H1 (cell line): ENCODE measurements around the gene CLEC16A. TPM values are rescaled to one million over a fixed set of nuclear protein-coding genes. Genes with fewer than 3 reads are reported as not detected.

Source experiments
- CTCF ChIA-PET: fragments of 300-600 bp; sonication (Branson Sonifier 250); formaldehyde crosslinking; loops from one replicate; lab custom pipeline; 2021; ENCODE audit not compliant: partially characterized antibody; lab: Charles Lee
- POLR2A ChIA-PET: fragments of 300-600 bp; sonication (Branson Sonifier 250); formaldehyde crosslinking; loops from one replicate; lab custom pipeline; 2021; ENCODE audit warnings: inconsistent platforms; ENCODE audit not compliant: partially characterized antibody; lab: Charles Lee
- DNase-seq, 2 experiments: peaks; one replicate each; pipeline versions ENCODE4 v3.0.0 to v3.0.0-alpha.2; 2010 to 2022; ENCODE audit warnings: low spot score in 2 of 2, low read depth in 1 of 2, mixed read lengths in 1 of 2
- FAIRE-seq: peaks from 2 replicates; lab custom pipeline; 2011; peaks lifted over from hg19 to GRCh38; lab: Jason Lieb, UNC
- H2AFZ ChIP-seq: 2 replicates; pipeline ENCODE4 v1.8.1; 2012; ENCODE audit warnings: low read length, inconsistent platforms
- H2AK5ac ChIP-seq: 2 replicates; pipeline ENCODE4 v1.6.1; 2013; ENCODE audit warnings: low read depth, low read length
- H2BK120ac ChIP-seq: replicated peaks from 2 replicates; pipeline ENCODE3; 2013; ENCODE audit warnings: low read depth, low read length, inconsistent platforms
- H2BK12ac ChIP-seq: 2 replicates; pipeline ENCODE4 v1.6.1; 2013; ENCODE audit warnings: low read depth, low read length
- H2BK15ac ChIP-seq: 2 replicates; pipeline ENCODE4 v1.6.1; 2013; ENCODE audit warnings: low read length
- H2BK20ac ChIP-seq: 2 replicates; pipeline ENCODE4 v1.6.1; 2013; ENCODE audit warnings: low read length
- H2BK5ac ChIP-seq: 2 replicates; pipeline ENCODE4 v1.6.1; 2013; ENCODE audit warnings: low read depth, low read length
- H3K14ac ChIP-seq: 2 replicates; pipeline ENCODE4 v1.6.1; 2013; ENCODE audit warnings: inconsistent platforms; ENCODE audit not compliant: insufficient read length
- H3K18ac ChIP-seq: 2 replicates; pipeline ENCODE4 v1.6.1; 2013; ENCODE audit warnings: low read length; ENCODE audit errors: extremely low read depth
- H3K23ac ChIP-seq: 2 replicates; pipeline ENCODE4 v1.6.1; 2013; ENCODE audit warnings: inconsistent platforms; ENCODE audit not compliant: insufficient read length
- H3K23me2 ChIP-seq: 2 replicates; pipeline ENCODE4 v1.6.1; 2013; ENCODE audit warnings: low read depth, low read length
- H3K27ac ChIP-seq: 2 replicates; pipeline ENCODE4 v1.6.1; 2011; ENCODE audit warnings: low read depth, low read length, inconsistent platforms
- H3K27me3 ChIP-seq, 4 experiments: replicated peaks in 1 of 4; 1 replicate in 1 of 4; 2 replicates in 3 of 4; pipeline versions ENCODE4 v1.6.1 to v1.8.1; 2011 to 2013; ENCODE audit warnings: low read length in 3 of 4, mild to moderate bottlenecking in 3 of 4, inconsistent platforms in 2 of 4, mixed read lengths in 2 of 4, moderate library complexity in 1 of 4; ENCODE audit not compliant: control insufficient read depth in 3 of 4, insufficient read depth in 3 of 4; ENCODE audit errors: extremely low read depth in 1 of 4
- H3K36me3 ChIP-seq, 4 experiments: 2 replicates each; pipeline versions ENCODE4 v1.6.1 to v1.8.1; 2011 to 2013; ENCODE audit warnings: mild to moderate bottlenecking in 4 of 4, low read length in 3 of 4, moderate library complexity in 2 of 4, control low read depth in 1 of 4, inconsistent platforms in 1 of 4; ENCODE audit not compliant: insufficient read depth in 4 of 4, control insufficient read depth in 2 of 4
- H3K4ac ChIP-seq: replicated peaks from 2 replicates; pipeline ENCODE3; 2013; ENCODE audit warnings: low read length, low read depth, mixed read lengths, inconsistent platforms; ENCODE audit not compliant: insufficient read length
- H3K4me1 ChIP-seq, 4 experiments: replicated peaks in 1 of 4; 1 replicate in 1 of 4; 2 replicates in 3 of 4; pipeline versions ENCODE4 v1.6.1 to v1.8.1; 2011 to 2013; ENCODE audit warnings: low read length in 3 of 4, inconsistent platforms in 2 of 4, mixed read lengths in 1 of 4; ENCODE audit not compliant: insufficient read depth in 4 of 4, control insufficient read depth in 3 of 4
- H3K4me2 ChIP-seq, 2 experiments: 2 replicates each; pipeline versions ENCODE4 v1.6.1 to v1.8.1; 2011 to 2013; ENCODE audit warnings: low read depth in 2 of 2, low read length in 2 of 2, control low read depth in 1 of 2, inconsistent platforms in 1 of 2, mild to moderate bottlenecking in 1 of 2; ENCODE audit not compliant: insufficient read depth in 1 of 2
- H3K4me3 ChIP-seq, 4 experiments: fragments of 200-600, 300-600 bp in 1 of 4; sonication (generic), shearing (Covaris generic), sonication (Bioruptor Twin) in 1 of 4; 2 replicates each; pipeline versions ENCODE4 v1.5.1 to v1.8.1; 2011 to 2016; ENCODE audit warnings: low read length in 4 of 4, low read depth in 3 of 4, control low read depth in 2 of 4, inconsistent platforms in 2 of 4, mild to moderate bottlenecking in 2 of 4, mixed read lengths in 1 of 4, moderate library complexity in 1 of 4; ENCODE audit not compliant: insufficient read depth in 2 of 4; ENCODE audit errors: extremely low read depth in 1 of 4
- H3K56ac ChIP-seq: replicated peaks from 2 replicates; pipeline ENCODE3; 2013; ENCODE audit warnings: low read depth, mild to moderate bottlenecking, mixed read lengths, low read length, inconsistent platforms; ENCODE audit not compliant: insufficient read length
- H3K79me1 ChIP-seq: 2 replicates; pipeline ENCODE4 v1.6.1; 2013; ENCODE audit warnings: low read depth, low read length, control low read depth
- H3K79me2 ChIP-seq, 2 experiments: 2 replicates each; pipeline versions ENCODE4 v1.6.1 to v1.8.1; 2012 to 2013; ENCODE audit warnings: low read length in 2 of 2, mild to moderate bottlenecking in 2 of 2, inconsistent platforms in 1 of 2; ENCODE audit not compliant: insufficient read depth in 2 of 2, control insufficient read depth in 1 of 2
- H3K9ac ChIP-seq, 4 experiments: replicated peaks in 1 of 4; 1 replicate in 1 of 4; 2 replicates in 3 of 4; pipeline versions ENCODE4 v1.6.1 to v1.8.1; 2011 to 2013; ENCODE audit warnings: low read depth in 3 of 4, low read length in 3 of 4, control low read depth in 2 of 4, mild to moderate bottlenecking in 2 of 4, moderate library complexity in 2 of 4, inconsistent platforms in 1 of 4; ENCODE audit errors: extremely low read depth in 1 of 4
- H3K9me3 ChIP-seq, 2 experiments: 2 replicates each; pipeline versions ENCODE4 v1.6.1 to v1.8.1; 2012 to 2013; ENCODE audit warnings: mild to moderate bottlenecking in 2 of 2, moderate library complexity in 2 of 2, control low read depth in 1 of 2, inconsistent platforms in 1 of 2, low read depth in 1 of 2, low read length in 1 of 2, mixed read lengths in 1 of 2; ENCODE audit not compliant: insufficient read depth in 2 of 2
- H4K20me1 ChIP-seq, 2 experiments: replicated peaks in 1 of 2; 2 replicates each; pipeline versions ENCODE3 to v1.8.1; 2011 to 2013; ENCODE audit warnings: inconsistent platforms in 2 of 2, low read length in 2 of 2, mild to moderate bottlenecking in 1 of 2; ENCODE audit not compliant: insufficient read depth in 2 of 2, control insufficient read depth in 1 of 2
- H4K5ac ChIP-seq: 2 replicates; pipeline ENCODE4 v1.6.1; 2013; ENCODE audit warnings: low read length, low read depth, mixed read lengths, inconsistent platforms; ENCODE audit not compliant: insufficient read length
- H4K8ac ChIP-seq: 2 replicates; pipeline ENCODE4 v1.8.0; 2013; ENCODE audit warnings: mild to moderate bottlenecking, moderate library complexity, low read length, inconsistent platforms; ENCODE audit not compliant: insufficient read depth; ENCODE audit errors: extremely low read depth
- H4K91ac ChIP-seq: replicated peaks from 2 replicates; pipeline ENCODE3; 2013; ENCODE audit warnings: low read length, mixed read lengths, inconsistent platforms; ENCODE audit not compliant: insufficient read length
- CTBP2 ChIP-seq: IDR thresholded peaks from 2 replicates; pipeline ENCODE4 v1.7.0; 2011; ENCODE audit warnings: borderline replicate concordance, mild to moderate bottlenecking, moderate library complexity, mixed read lengths, low read length; ENCODE audit not compliant: insufficient read depth, insufficient read length
- EP300 ChIP-seq, 2 experiments: IDR thresholded peaks; 1 replicate in 1 of 2; 2 replicates in 1 of 2; pipeline ENCODE4 v1.6.1; 2011 to 2012; ENCODE audit warnings: low read depth in 2 of 2, low read length in 2 of 2, mild to moderate bottlenecking in 2 of 2, borderline replicate concordance in 1 of 2, inconsistent platforms in 1 of 2, moderate library complexity in 1 of 2
- JUND ChIP-seq: IDR thresholded peaks from 2 replicates; pipeline ENCODE4 v1.6.1; 2011; ENCODE audit warnings: mild to moderate bottlenecking, improper control_type of control experiment, low read length
- RBBP5 ChIP-seq: IDR thresholded peaks from 2 replicates; pipeline ENCODE4 v1.7.1; 2012; ENCODE audit warnings: low read depth, mild to moderate bottlenecking, inconsistent platforms, low read length, moderate library complexity, borderline replicate concordance
- WGBS, 2 experiments: shearing (Covaris generic) in 1 of 2; methylation state at CpG; one replicate each; pipeline versions ENCODE4 v1.1.6 to v1.1.7; 2013 to 2015; ENCODE audit warnings: low lambda C conversion rate in 2 of 2, mixed read lengths in 2 of 2, inconsistent platforms in 1 of 2, low coverage in 1 of 2, missing lambda C conversion rate in 1 of 2; ENCODE audit not compliant: insufficient replicate concordance in 2 of 2, insufficient coverage in 1 of 2, insufficient read length in 1 of 2; ENCODE audit errors: extremely low coverage in 1 of 2, missing lambda C conversion rate in 1 of 2; 5-methylcytosine and 5-hydroxymethylcytosine counted together
- polyA plus RNA-seq, 7 experiments: library from polyadenylated mRNA; depleted of rRNA in 3 of 7; stranded (reverse) in 5 of 7; unstranded in 2 of 7; fragments of >200 nt in 5 of 7; fragments of 200-250 nt in 2 of 7; gene quantifications; 1 replicate in 5 of 7; 2 replicates in 1 of 7; 4 replicates in 1 of 7; pipeline versions ENCODE4 v1.2.1 to v1.2.3, GENCODE V29; 2011 to 2013; ENCODE audit warnings: missing spikeins in 2 of 7, mixed read lengths in 2 of 7
- total RNA-seq: library from RNA; stranded (reverse); fragmentation: NEBNext Ultra II Directional; extraction: Animal tissue kit (Norgen Biotek cat#: 25700); gene quantifications from 2 replicates; pipeline ENCODE4 v1.2.1, GENCODE V29; 2021
- TF ChIP-seq, protein P1 (sequence below), 3 experiments: IDR thresholded peaks; 1 replicate in 2 of 3; 2 replicates in 1 of 3; pipeline versions ENCODE4 v1.5.1 to v1.6.1; 2011; ENCODE audit warnings: low read length in 3 of 3, mild to moderate bottlenecking in 3 of 3, inconsistent platforms in 2 of 3, low read depth in 1 of 3, moderate library complexity in 1 of 3; ENCODE audit not compliant: insufficient read depth in 1 of 3; ENCODE audit errors: control extremely low read depth in 1 of 3
- TF ChIP-seq, protein P2 (sequence below): IDR thresholded peaks from 2 replicates; pipeline ENCODE4 v1.6.1; 2012; ENCODE audit warnings: inconsistent platforms
- TF ChIP-seq, protein P3 (sequence below): IDR thresholded peaks from 2 replicates; pipeline ENCODE4 v1.6.1; 2011; ENCODE audit warnings: low read length, improper control_type of control experiment

CLEC16A gene
- total and polyA plus RNA-seq, 2 of the 8 experiments (the other 6 are each of a cell fraction or from before 2014, with no cell fraction given) = 7.6 to 19.3 TPM

DNA sequence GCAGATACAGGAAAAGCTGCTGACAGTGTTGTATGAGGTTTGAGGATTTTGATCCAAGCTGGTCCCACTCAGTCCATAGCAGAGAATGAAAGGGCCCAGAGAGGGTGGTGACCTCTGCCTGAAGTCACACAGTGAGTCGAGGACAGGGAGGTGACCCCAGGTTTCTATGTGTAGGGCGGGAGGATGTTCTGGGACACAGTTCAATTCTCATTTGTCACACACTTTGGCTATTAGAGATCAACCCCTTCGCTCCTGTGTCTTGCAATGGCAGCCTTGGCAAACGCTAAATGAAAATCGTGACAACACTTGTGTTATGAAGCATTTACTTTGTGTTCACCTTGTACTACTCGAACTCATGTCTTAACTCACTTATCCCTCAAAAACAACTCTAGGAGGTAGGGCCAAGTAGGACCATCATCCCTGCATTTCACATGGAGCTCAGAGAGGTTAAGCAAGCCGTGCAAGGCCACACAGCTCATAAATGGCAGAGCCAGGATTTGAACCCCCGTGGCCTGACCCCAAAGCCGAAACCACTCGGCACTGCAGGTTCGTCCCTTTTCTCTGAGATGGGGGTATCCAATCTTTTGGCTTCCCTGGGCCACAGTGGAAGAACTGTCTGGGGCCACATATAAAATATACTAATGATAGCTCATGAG lies 12.3 kb upstream of the CLEC16A start:
- Histone ChIP-seq H3K4me2 (no peak overlapping the region), H2BK12ac (no peak overlapping the region), H3K56ac (no peak overlapping the region), H3K14ac (no peak overlapping the region), H4K5ac (no peak overlapping the region), H2BK5ac (no peak overlapping the region), H3K4me3 (no peak overlapping the region), H3K4ac (no peak overlapping the region), H3K79me1 (peaks cover 8% of the 10 kb centered on the region), H3K27me3 (no peaks in the 10 kb centered on the region), H3K9me3 (no peaks in the 10 kb centered on the region), H3K23me2 (no peaks in the 10 kb centered on the region), H3K4me1 (no peaks in the 10 kb centered on the region), H3K18ac (no peak overlapping the region), H2AK5ac (no peak overlapping the region), H2AFZ (no peak overlapping the region), H4K91ac (no peak overlapping the region), H3K27ac (no peak overlapping the region), H2BK120ac (no peak overlapping the region), H3K9ac (no peak overlapping the region), H3K79me2 (peaks cover 0 to 3% of the 10 kb centered on the region in 2 experiments; a peak in 1 of 4 replicates), H3K36me3 (peaks cover 3 to 10% (median 5%) of the 10 kb centered on the region in 4 experiments; a peak in 5 of 8 replicates), H2BK15ac (no peak overlapping the region), H3K23ac (no peak overlapping the region), H4K20me1 (peaks cover 8 to 10% of the 10 kb centered on the region in 2 experiments), H2BK20ac (no peak overlapping the region), H4K8ac (no peak overlapping the region)
- FAIRE-seq = no peak
- CTCF ChIA-PET = interaction anchor here (0.9 to 1.9 kb wide), 8 partner anchors 10 to 111 kb away, joined by 3 to 5 read pairs (median 4); no protein-coding TSS in a partner anchor
- no peak for DNase-seq
- POLR2A ChIA-PET = no interaction called here
- 85% methylated on average over 11 of the region's 11 CpGs; no CpG with 5 or more reads in 1 of the 2 experiments for WGBS, 2 experiments
- TF ChIP-seq RBBP5 = no peak
- TF ChIP-seq CTBP2 = no peak
- TF ChIP-seq, protein P1, sequence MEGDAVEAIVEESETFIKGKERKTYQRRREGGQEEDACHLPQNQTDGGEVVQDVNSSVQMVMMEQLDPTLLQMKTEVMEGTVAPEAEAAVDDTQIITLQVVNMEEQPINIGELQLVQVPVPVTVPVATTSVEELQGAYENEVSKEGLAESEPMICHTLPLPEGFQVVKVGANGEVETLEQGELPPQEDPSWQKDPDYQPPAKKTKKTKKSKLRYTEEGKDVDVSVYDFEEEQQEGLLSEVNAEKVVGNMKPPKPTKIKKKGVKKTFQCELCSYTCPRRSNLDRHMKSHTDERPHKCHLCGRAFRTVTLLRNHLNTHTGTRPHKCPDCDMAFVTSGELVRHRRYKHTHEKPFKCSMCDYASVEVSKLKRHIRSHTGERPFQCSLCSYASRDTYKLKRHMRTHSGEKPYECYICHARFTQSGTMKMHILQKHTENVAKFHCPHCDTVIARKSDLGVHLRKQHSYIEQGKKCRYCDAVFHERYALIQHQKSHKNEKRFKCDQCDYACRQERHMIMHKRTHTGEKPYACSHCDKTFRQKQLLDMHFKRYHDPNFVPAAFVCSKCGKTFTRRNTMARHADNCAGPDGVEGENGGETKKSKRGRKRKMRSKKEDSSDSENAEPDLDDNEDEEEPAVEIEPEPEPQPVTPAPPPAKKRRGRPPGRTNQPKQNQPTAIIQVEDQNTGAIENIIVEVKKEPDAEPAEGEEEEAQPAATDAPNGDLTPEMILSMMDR (IDR thresholded peaks at IDR 0.05; ENCODE audit: control extremely low read depth in 1 of 3, insufficient read depth in 1 of 3, low read depth in 1 of 3, low read length in 3 of 3) = no peak
- TF ChIP-seq, protein P2, sequence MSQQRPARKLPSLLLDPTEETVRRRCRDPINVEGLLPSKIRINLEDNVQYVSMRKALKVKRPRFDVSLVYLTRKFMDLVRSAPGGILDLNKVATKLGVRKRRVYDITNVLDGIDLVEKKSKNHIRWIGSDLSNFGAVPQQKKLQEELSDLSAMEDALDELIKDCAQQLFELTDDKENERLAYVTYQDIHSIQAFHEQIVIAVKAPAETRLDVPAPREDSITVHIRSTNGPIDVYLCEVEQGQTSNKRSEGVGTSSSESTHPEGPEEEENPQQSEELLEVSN = no peak
- TF ChIP-seq JUND = no peak
- TF ChIP-seq, protein P3, sequence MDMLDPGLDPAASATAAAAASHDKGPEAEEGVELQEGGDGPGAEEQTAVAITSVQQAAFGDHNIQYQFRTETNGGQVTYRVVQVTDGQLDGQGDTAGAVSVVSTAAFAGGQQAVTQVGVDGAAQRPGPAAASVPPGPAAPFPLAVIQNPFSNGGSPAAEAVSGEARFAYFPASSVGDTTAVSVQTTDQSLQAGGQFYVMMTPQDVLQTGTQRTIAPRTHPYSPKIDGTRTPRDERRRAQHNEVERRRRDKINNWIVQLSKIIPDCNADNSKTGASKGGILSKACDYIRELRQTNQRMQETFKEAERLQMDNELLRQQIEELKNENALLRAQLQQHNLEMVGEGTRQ = no peak
- TF ChIP-seq EP300 (IDR thresholded peaks at IDR 0.05; ENCODE audit: borderline replicate concordance in 1 of 2, low read depth in 2 of 2, low read length in 2 of 2) = no peak
